Heart left ventricle (tissue), 16 donors: ENCODE results near the gene TTC23. TPM values are rescaled to one million over a fixed set of nuclear protein-coding genes. Genes with fewer than 3 reads are reported as not detected.
A peak's percentile ranks its signal among the peaks of the same experiment; 100 is the strongest.

Experiments used
- ATAC-seq, 4 donors: fragments of 200-7000 bp; cut with Tn5 transposase; one replicate each; pipeline ENCODE4 v1.9.1; 2020 to 2022; ENCODE audit warnings: moderate library complexity in 4 of 4, mild to moderate bottlenecking in 3 of 4, moderate number of reproducible peaks in 1 of 4
- DNase-seq, 5 donors: peaks; one replicate each; pipeline ENCODE4 v3.0.0-alpha.2; 2020
- H3K27ac ChIP-seq, 12 donors: fragments of 200-600 bp; sonication (generic) in 4 of 12; one replicate each; pipeline versions ENCODE4 v1.5.0 to v1.8.0; 2016 to 2022; ENCODE audit warnings: mild to moderate bottlenecking in 2 of 12
- H3K27me3 ChIP-seq, 9 donors: fragments of 200-600 bp; sonication (generic) in 2 of 9; one replicate each; pipeline versions ENCODE4 v1.5.1 to v1.8.0; 2016 to 2022; ENCODE audit warnings: mild to moderate bottlenecking in 3 of 9
- H3K36me3 ChIP-seq, 9 donors: fragments of 200-600 bp; sonication (generic) in 2 of 9; one replicate each; pipeline versions ENCODE4 v1.5.0 to v1.8.0; 2018 to 2022; ENCODE audit warnings: mild to moderate bottlenecking in 2 of 9
- H3K4me1 ChIP-seq, 12 donors: fragments of 200-600 bp; sonication (generic) in 4 of 12; one replicate each; pipeline versions ENCODE4 v1.5.0 to v1.8.0; 2016 to 2022; ENCODE audit warnings: mild to moderate bottlenecking in 3 of 12
- H3K4me3 ChIP-seq, 12 donors: fragments of 200-600 bp; sonication (generic) in 4 of 12; one replicate each; pipeline versions ENCODE4 v1.5.0 to v1.8.0; 2017 to 2022; ENCODE audit warnings: mild to moderate bottlenecking in 9 of 12, moderate library complexity in 4 of 12
- H3K9me3 ChIP-seq, 12 donors: fragments of 200-600 bp; sonication (generic) in 4 of 12; one replicate each; pipeline versions ENCODE4 v1.5.0 to v1.8.0; 2016 to 2022; ENCODE audit warnings: mild to moderate bottlenecking in 1 of 12
- POLR2A ChIP-seq, 2 donors: fragments of 450-650 bp; IDR thresholded peaks; one replicate each; pipeline ENCODE4 v1.6.1; 2017; ENCODE audit warnings: antibody characterized with exemption in 2 of 2, mild to moderate bottlenecking in 2 of 2, moderate library complexity in 2 of 2
- WGBS, 4 donors: extraction: QIAGEN DNeasy Blood & Tissue Kit in 2 of 4; methylation state at CpG; one replicate each; pipeline versions ENCODE4 v1.1.5 to v1.1.7; 2013 to 2018; 5-methylcytosine and 5-hydroxymethylcytosine counted together
- intact Hi-C, 10 donors: fragments of 100-400 bp; cut with DNase I; formaldehyde crosslinking; loops; one replicate each; pipeline versions ENCODE4 v1.11.1 to v1.14.2; 2022
- polyA plus RNA-seq, 2 donors: library from polyadenylated mRNA; stranded (reverse); fragments of 200-250 nt; gene quantifications; one replicate each; pipeline ENCODE4 v1.2.3, GENCODE V29; 2013
- total RNA-seq, 9 donors: library from RNA; depleted of rRNA in 2 of 9; stranded (reverse); fragments of >200 nt in 2 of 9; fragmentation: NEBNext Ultra II Directional in 3 of 9; extraction: Animal tissue kit (Norgen Biotek cat#: 25700) in 3 of 9; gene quantifications; one replicate each; pipeline versions ENCODE4 v1.1.0 to v1.2.4, GENCODE V29; 2016 to 2023
- TF ChIP-seq, protein P1 (sequence below), 12 donors: fragments of 200-600 bp; sonication (generic) in 4 of 12; IDR thresholded peaks; one replicate each; pipeline versions ENCODE4 v1.5.0 to v1.8.0; 2018 to 2022; ENCODE audit warnings: antibody characterized with exemption in 12 of 12, mild to moderate bottlenecking in 5 of 12
- donor health status: ischemic (EF 13 %, LVEDD 7.1; RV severe dilation, severe dysfunction).
- donor health status: healthy with polysubstance abuse.
- donor health status: DM: no; HTN: yes; CAD: no.
- donor health status: DM: no; HTN: no; CAD: no.
- donor health status: ischemic (EF 25% LVEDD 6.9; RV normal size, moderate dysfunction).
- donor health status: ischemic (EF 25% LVEDD 5.7; RV mildly dilated, moderate dysfunction).
- donor health status: healthy.
- donor health status: DM: yes; HTN: yes; CAD: no.
- donor health status: ischemic (EF 35%, LVEDD 5.7; RV mildly dilated, moderate dysfunction).
- donor health status: nonischemic (EF 11% LVEDD 7.7; RV severe dilation, severe dysfunction).
- donor health status: DM: yes; HTN: yes; CAD: no.
- donor health status: PGD.
- donor health status: ischemic (EF 29% LVEDD 5.4; RV normal size, mild dysfunction).
- donor health status: nonischemic (EF 23%, LVEDD 6.1; RV moderate dilation, normal function).

The TTC23 gene
- total and polyA plus RNA-seq, 11 donors = 5.7 to 19.5 (median 10.4) TPM

DNA sequence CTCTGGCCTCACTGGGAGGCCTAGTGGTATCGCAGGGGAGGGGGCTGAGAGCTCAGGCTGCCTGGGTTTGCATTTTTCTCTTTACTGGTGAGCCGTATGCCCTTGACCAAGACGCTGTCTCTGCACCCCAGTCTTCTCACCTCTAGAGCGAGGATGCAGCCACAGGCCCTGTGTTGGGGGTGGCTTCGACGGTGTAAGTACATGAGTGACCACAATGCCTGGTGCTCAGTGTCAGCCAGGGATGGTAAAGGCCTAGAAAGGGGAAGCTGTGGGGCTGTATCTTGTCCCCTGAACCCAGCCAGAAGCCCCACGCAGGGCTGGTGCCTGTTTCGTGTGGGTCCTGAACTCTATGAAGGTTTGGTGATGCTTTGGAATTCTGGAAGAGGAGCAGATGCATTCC is 124.7 kb downstream of the TTC23 start:
- peaks cover 0 to 40% (median 9%) of the 10 kb centered on the region in 9 donors for H3K36me3 ChIP-seq
- H3K9me3 ChIP-seq = no peaks in the 10 kb centered on the region
- WGBS, 4 donors = 72 to 80% (median 77%) methylated on average over 8 of the region's 8 CpGs
- ATAC-seq (peak in 1 of 4 donors; percentile 6), DNase-seq (no peak)
- H3K4me3 ChIP-seq = peak overlapping the region in 2 of 12 donors; percentile 35 to 51
- no peaks in the 10 kb centered on the region for H3K27me3 ChIP-seq
- TF ChIP-seq POLR2A (IDR thresholded peaks at IDR 0.05) = no peak
- intact Hi-C loops = no loop called here
- peak overlapping the region; percentile 89 to 99 (median 92) for H3K27ac ChIP-seq
- peaks cover 0 to 68% (median 42%) of the 10 kb centered on the region in 12 donors for H3K4me1 ChIP-seq

DNA sequence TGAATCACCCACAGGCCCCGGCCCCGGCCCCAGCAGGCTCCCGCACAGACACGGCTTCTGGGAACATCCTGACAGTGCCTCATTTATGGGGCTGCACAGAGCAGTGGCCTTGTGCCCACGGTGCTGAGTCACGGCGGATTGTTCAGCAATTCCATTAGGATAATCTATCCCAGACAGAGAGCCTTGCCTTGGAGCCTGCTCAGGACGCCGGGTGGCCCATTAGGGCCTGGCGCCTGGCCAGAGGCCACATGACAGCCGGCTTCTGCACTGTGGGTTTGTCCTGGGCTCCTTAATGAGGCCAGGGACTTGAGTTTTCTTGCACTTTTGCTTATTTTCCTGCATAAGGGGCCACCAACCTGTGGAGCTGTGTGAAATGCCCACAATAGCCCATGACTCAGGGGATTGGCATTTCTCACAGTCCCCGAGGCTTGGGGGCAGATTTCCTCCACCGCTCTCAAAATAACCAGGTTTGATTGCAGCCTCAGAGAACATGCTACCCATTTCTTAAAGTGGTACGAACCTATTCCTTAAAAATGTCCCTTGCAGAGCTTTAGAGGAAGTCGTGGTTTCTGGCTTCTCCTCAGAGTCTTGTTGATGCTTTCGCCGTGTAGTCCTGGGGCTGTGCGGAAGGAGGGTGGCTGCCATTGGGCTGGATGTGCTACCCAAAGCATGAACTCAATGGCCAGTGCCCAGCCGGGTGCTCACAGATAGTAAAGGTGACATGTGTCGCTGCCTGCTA is 125.5 kb downstream of the TTC23 start:
- 8 to 14% (median 10%) methylated on average over 20 of the region's 20 CpGs for WGBS, 4 donors
- H3K27ac ChIP-seq = peak overlapping the region; percentile 89 to 99 (median 92)
- peaks cover 0 to 75% (median 42%) of the 10 kb centered on the region in 12 donors for H3K4me1 ChIP-seq
- no peaks in the 10 kb centered on the region for H3K27me3 ChIP-seq
- DNase-seq = peak; percentile 76 to 91 (median 89)
- intact Hi-C loops = no loop called here
- H3K36me3 ChIP-seq = peaks cover 0 to 40% (median 10%) of the 10 kb centered on the region in 9 donors
- H3K4me3 ChIP-seq = peak overlapping the region in 11 of 12 donors; percentile 4 to 51 (median 32)
- H3K9me3 ChIP-seq = no peaks in the 10 kb centered on the region
- TF ChIP-seq, protein P1, sequence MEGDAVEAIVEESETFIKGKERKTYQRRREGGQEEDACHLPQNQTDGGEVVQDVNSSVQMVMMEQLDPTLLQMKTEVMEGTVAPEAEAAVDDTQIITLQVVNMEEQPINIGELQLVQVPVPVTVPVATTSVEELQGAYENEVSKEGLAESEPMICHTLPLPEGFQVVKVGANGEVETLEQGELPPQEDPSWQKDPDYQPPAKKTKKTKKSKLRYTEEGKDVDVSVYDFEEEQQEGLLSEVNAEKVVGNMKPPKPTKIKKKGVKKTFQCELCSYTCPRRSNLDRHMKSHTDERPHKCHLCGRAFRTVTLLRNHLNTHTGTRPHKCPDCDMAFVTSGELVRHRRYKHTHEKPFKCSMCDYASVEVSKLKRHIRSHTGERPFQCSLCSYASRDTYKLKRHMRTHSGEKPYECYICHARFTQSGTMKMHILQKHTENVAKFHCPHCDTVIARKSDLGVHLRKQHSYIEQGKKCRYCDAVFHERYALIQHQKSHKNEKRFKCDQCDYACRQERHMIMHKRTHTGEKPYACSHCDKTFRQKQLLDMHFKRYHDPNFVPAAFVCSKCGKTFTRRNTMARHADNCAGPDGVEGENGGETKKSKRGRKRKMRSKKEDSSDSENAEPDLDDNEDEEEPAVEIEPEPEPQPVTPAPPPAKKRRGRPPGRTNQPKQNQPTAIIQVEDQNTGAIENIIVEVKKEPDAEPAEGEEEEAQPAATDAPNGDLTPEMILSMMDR (IDR thresholded peaks at IDR 0.05) = no peak
- TF ChIP-seq POLR2A (IDR thresholded peaks at IDR 0.05) = peak in 1 of 2 donors; percentile 31
- peak; percentile 86 to 89 (median 88) for ATAC-seq

DNA sequence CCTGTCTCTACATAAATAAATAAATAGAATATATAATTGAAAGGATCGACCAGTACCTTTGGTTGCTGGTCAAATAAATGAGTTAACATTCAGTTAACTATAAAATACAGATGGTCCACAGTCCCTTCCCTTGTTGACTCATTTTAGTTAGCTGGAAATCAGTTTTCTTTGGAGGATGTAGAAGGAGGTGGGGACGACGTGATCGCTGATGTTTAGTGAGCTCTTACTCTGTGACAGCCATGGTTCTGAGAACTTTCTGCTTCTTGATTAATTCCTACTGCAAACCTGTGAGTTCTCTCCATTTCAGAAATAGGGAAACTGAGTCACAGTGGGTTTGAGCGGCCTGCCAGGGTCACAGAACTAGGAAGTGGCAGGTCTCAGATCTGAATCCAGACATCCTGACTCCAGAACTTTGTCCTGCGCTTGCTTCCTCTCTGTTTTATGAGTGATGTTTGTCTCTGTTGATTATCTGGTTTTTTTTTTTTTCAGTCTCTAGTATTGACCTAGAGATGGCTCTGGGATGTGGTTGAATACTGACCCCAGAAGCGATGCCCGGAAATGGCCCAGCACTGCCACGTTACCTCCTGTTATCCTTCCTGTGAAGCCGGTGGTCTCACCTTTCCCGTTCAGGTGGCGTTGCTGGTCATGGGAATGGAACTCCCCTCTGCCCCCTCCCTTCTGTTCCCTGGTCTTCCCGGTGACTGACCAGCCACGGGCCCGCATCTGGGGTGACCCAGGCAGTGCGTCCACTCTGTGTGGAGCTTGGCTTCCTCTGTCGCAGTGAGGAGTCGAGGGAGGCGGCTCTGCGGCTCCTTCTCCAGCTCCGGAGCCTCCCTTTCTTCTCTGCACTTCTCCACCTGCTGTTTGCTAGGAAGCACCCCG is 126.3 kb downstream of the TTC23 start:
- Histone ChIP-seq H3K4me3 (peak overlapping the region in 11 of 12 donors; percentile 4 to 51 (median 32)), H3K9me3 (no peaks in the 10 kb centered on the region), H3K27ac (peak overlapping the region; percentile 89 to 99 (median 92)), H3K36me3 (peaks cover 0 to 37% (median 13%) of the 10 kb centered on the region in 9 donors), H3K4me1 (peaks cover 0 to 83% (median 42%) of the 10 kb centered on the region in 12 donors), H3K27me3 (no peaks in the 10 kb centered on the region)
- intact Hi-C loops = no loop called here
- TF ChIP-seq, protein P1 (IDR thresholded peaks at IDR 0.05) = no peak
- TF ChIP-seq POLR2A (IDR thresholded peaks at IDR 0.05) = no peak
- no peak for DNase-seq
- whole genome bisulfite sequencing, 4 donors = 31 to 43% (median 36%) methylated on average over 22 of the region's 22 CpGs
- ATAC-seq = no peak

DNA sequence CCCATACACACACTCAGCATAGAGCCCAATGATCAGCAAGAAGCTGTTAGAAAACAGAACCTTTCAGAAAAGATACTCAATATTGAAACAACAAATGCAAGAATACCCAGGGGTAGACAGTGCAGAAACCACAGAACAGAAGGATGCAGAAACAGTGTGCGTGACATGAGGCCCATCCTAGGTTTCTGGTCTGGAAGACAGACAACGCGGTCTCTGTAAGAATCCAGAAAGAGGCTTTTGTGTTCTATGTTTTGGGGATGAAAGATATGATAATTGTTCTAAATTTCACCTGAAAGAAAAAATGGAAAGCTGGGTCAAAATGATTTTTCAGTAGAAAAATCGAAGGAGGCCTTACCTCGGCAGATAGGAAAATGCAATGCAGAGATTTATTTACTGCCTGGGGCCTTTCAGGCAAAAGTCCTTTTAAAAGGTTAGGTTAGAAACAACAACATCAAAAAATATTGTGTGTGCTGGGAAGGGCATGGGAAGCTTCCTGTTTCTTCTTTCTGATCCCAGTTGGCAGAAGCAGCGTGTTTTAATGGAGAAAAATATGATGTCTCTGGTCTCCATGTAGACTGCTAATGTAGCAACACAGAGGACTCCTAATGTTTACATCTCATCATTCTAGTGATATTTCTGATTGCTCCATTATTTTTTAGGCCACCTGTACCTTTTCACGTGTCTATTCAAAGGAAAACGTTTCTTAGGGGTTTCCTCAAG is 127.5 kb downstream of the TTC23 start:
- no peak overlapping the region for H3K4me3 ChIP-seq
- DNase-seq = no peak
- H3K27me3 ChIP-seq = no peaks in the 10 kb centered on the region
- peaks cover 0 to 87% (median 42%) of the 10 kb centered on the region in 12 donors for H3K4me1 ChIP-seq
- intact Hi-C loops = no loop called here
- WGBS, 4 donors = 82 to 92% (median 86%) methylated on average over 8 of the region's 8 CpGs
- ATAC-seq = no peak
- H3K9me3 ChIP-seq = no peaks in the 10 kb centered on the region
- TF ChIP-seq, protein P1 (IDR thresholded peaks at IDR 0.05) = no peak
- no peak for TF ChIP-seq POLR2A (IDR thresholded peaks at IDR 0.05)
- H3K27ac ChIP-seq = peak overlapping the region in 11 of 12 donors; percentile 3 to 98 (median 91)
- peaks cover 0 to 39% (median 14%) of the 10 kb centered on the region in 9 donors for H3K36me3 ChIP-seq
